Left ventricle myocardium inferior (tissue), 1 donor: Measurements from ENCODE around the gene MMP11. TPM values are rescaled to one million over a fixed set of nuclear protein-coding genes. Genes with fewer than 3 reads are reported as not detected.
A peak's percentile ranks its signal among the peaks of the same experiment; 100 is the strongest.

Experiments used
- DNase-seq: peaks from one replicate; pipeline ENCODE4 v3.0.0-alpha.2; 2020
- H3K27ac ChIP-seq: fragments of 200-600 bp; replicated peaks from 2 replicates; pipeline ENCODE4 v1.8.0; 2021
- H3K27me3 ChIP-seq: fragments of 200-600 bp; 2 replicates; pipeline ENCODE4 v1.8.0; 2021; ENCODE audit warnings: low read depth
- H3K36me3 ChIP-seq: fragments of 200-600 bp; 2 replicates; pipeline ENCODE4 v1.8.0; 2021
- H3K4me1 ChIP-seq: fragments of 200-600 bp; 2 replicates; pipeline ENCODE4 v1.8.0; 2021
- H3K4me3 ChIP-seq: fragments of 200-600 bp; 2 replicates; pipeline ENCODE4 v1.8.0; 2021; ENCODE audit warnings: mild to moderate bottlenecking, moderate library complexity
- H3K9me3 ChIP-seq: fragments of 200-600 bp; replicated peaks from 2 replicates; pipeline ENCODE4 v1.8.0; 2021
- intact Hi-C: fragments of 100-400 bp; cut with micrococcal nuclease; formaldehyde crosslinking; loops from one replicate; pipeline ENCODE4 v1.11.0; 2022
- total RNA-seq: library from RNA; stranded (reverse); fragmentation: NEBNext Ultra II Directional; extraction: Animal tissue kit (Norgen Biotek cat#: 25700); gene quantifications from one replicate; pipeline ENCODE4 v1.2.1, GENCODE V29; 2021
- TF ChIP-seq, protein P1 (sequence below): fragments of 200-600 bp; IDR thresholded peaks from 2 replicates; pipeline ENCODE4 v1.8.0; 2021; ENCODE audit warnings: antibody characterized with exemption, mild to moderate bottlenecking, borderline replicate concordance
- donor health status: DM: no; HTN: yes; CAD: no; lungs with severe emphysema.

Gene MMP11
- total RNA-seq, 1 donor from 2014 or later: 16.9 TPM

- peaks cover 6% of the 10 kb centered on the region for H3K9me3 ChIP-seq
- H3K4me1 ChIP-seq: peaks cover 20% of the 10 kb centered on the region
- peaks cover 29% of the 10 kb centered on the region for H3K36me3 ChIP-seq
- no peak overlapping the region for H3K27ac ChIP-seq
- TF ChIP-seq, protein P1, sequence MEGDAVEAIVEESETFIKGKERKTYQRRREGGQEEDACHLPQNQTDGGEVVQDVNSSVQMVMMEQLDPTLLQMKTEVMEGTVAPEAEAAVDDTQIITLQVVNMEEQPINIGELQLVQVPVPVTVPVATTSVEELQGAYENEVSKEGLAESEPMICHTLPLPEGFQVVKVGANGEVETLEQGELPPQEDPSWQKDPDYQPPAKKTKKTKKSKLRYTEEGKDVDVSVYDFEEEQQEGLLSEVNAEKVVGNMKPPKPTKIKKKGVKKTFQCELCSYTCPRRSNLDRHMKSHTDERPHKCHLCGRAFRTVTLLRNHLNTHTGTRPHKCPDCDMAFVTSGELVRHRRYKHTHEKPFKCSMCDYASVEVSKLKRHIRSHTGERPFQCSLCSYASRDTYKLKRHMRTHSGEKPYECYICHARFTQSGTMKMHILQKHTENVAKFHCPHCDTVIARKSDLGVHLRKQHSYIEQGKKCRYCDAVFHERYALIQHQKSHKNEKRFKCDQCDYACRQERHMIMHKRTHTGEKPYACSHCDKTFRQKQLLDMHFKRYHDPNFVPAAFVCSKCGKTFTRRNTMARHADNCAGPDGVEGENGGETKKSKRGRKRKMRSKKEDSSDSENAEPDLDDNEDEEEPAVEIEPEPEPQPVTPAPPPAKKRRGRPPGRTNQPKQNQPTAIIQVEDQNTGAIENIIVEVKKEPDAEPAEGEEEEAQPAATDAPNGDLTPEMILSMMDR: no peak
- intact Hi-C loops: no loop called here
- DNase-seq: no peak
- H3K4me3 ChIP-seq: no peak overlapping the region
- H3K27me3 ChIP-seq: no peaks in the 10 kb centered on the region
Observed at GRCh38 chr22:23744001-23744400, 28.6 kb upstream of the MMP11 start.

DNA sequence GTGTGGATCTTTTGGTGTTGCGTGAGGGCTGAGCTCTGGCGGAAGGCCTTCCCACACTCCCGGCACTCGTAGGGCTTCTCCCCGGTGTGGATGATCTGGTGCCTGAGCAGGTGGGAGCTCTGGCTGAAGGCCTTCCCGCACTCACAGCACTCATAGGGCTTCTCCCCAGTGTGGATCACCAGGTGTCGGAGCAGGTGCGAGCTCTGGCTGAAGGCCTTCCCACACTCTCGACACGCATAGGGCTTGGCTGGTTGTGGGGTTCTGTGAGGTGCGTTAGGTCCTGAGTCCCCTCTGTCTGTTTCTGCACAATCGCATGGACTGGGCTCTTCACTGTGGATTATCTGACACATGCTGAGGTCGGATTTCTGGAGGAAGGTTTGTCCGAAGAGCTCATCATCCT is 28.2 kb upstream of the MMP11 start:
- DNase-seq: no peak
- H3K27me3 ChIP-seq: no peaks in the 10 kb centered on the region
- intact Hi-C loops: no loop called here
- no peak overlapping the region for H3K4me3 ChIP-seq
- H3K9me3 ChIP-seq: peaks cover 6% of the 10 kb centered on the region
- H3K27ac ChIP-seq: no peak overlapping the region
- H3K4me1 ChIP-seq: peaks cover 20% of the 10 kb centered on the region
- TF ChIP-seq, protein P1: no peak
- H3K36me3 ChIP-seq: peaks cover 29% of the 10 kb centered on the region

DNA sequence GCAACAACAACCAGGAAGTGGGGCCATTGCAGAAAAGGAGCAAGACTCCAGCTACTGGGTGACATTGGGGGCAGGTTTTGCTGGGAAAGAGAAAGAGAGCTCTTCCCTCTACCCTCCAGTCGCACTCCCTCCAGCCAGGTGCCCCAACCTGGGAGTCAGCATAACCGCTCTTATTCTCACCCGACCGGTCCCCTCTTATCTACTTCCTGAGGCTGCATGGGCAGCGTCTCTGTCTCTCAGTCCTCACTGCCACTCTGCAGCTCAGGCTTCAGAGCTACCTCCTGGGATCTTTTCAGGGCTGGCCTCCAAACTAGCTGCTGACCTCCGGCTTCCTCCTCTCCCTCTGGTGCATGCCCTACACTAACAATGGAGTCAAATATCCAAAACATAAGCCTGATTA is 26.9 kb upstream of the MMP11 start:
- Histone ChIP-seq H3K9me3 (peaks cover 6% of the 10 kb centered on the region), H3K4me3 (no peak overlapping the region), H3K27ac (no peak overlapping the region), H3K4me1 (peaks cover 33% of the 10 kb centered on the region), H3K27me3 (no peaks in the 10 kb centered on the region), H3K36me3 (peaks cover 29% of the 10 kb centered on the region)
- no peak for DNase-seq
- intact Hi-C loops: no loop called here
- TF ChIP-seq, protein P1: no peak

- no peak for DNase-seq
- Histone ChIP-seq H3K9me3 (no peaks in the 10 kb centered on the region), H3K4me3 (peak overlapping the region; percentile 83), H3K4me1 (peaks cover 21% of the 10 kb centered on the region), H3K27me3 (no peaks in the 10 kb centered on the region), H3K27ac (peak overlapping the region; percentile 91), H3K36me3 (peaks cover 5% of the 10 kb centered on the region)
- intact Hi-C loops: no loop called here
- TF ChIP-seq, protein P1: no peak
Observed at GRCh38 chr22:23749841-23750301, 22.8 kb upstream of the MMP11 start.

GRCh38 chr22:23750367-23750713 is 22.3 kb upstream of the MMP11 start:
- intact Hi-C loops: no loop called here

More at GRCh38 chr22:23750367-23750713, 22.3 kb upstream of the MMP11 start:
- Histone ChIP-seq H3K27ac (peak overlapping the region; percentile 91), H3K4me1 (peaks cover 21% of the 10 kb centered on the region), H3K36me3 (no peaks in the 10 kb centered on the region), H3K27me3 (no peaks in the 10 kb centered on the region), H3K4me3 (peak overlapping the region; percentile 83), H3K9me3 (no peaks in the 10 kb centered on the region)
- DNase-seq: no peak
- TF ChIP-seq, protein P1: no peak
